HG03095 (cell line): ENCODE results near the gene IFFO2.
A peak's percentile ranks its signal among the peaks of the same experiment; 100 is the strongest.

Experiments used
- ATAC-seq: cut with Tn5 transposase; IDR thresholded peaks from one replicate; pipeline ENCODE4 v1.9.1; 2021; ENCODE audit warnings: moderate library complexity; ENCODE audit not compliant: unreplicated experiment

IFFO2 gene

DNA sequence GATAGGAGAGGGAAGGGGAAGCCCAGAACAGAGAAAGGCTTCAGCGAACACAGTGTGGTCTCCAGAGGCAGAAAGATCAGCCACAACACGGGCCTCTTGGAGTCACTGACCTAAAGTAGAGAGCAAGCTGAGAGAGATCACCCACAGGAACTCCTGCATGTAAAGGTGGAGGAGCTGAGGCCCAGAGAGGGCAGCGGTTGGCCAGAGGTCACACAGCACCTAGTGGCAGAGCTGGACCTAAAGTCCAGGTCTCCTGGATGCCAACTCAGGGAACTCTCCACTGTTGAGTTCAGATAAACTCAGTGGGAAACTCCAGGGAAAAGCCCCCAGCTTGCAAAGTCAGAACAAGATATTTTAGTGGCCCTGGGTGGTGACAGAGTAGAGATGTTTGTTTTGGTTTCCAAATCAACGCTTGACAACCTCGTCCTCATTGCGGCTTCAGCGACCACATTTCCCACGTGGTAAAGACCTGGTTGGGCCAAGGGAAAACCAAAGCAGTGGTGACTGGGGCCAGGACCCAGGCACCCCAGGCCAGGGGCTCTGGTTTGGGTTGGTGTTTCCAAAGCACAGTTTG lies 4.6 kb downstream of the IFFO2 start:
- ATAC-seq: peak; percentile 31

DNA sequence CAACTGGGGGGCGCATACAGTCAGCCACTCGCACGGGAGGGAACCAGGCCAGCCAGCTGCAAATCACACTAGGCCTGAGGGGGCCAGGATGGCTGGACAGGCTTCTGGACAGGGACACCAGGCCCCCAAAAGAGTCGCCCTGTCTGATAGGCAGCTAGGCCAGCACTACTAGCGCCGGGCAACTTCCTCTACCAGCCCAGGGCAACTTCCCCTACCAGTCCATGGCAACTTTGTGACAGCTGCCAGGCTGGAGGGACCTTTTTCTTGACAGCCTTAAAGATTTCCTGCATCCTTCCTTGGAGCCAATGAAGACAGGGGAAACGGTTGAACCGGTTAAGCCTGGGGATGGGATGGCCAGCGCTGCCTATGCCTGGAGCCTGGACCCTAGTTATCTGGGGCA lies 5.1 kb downstream of the IFFO2 start:
- no peak for ATAC-seq

DNA sequence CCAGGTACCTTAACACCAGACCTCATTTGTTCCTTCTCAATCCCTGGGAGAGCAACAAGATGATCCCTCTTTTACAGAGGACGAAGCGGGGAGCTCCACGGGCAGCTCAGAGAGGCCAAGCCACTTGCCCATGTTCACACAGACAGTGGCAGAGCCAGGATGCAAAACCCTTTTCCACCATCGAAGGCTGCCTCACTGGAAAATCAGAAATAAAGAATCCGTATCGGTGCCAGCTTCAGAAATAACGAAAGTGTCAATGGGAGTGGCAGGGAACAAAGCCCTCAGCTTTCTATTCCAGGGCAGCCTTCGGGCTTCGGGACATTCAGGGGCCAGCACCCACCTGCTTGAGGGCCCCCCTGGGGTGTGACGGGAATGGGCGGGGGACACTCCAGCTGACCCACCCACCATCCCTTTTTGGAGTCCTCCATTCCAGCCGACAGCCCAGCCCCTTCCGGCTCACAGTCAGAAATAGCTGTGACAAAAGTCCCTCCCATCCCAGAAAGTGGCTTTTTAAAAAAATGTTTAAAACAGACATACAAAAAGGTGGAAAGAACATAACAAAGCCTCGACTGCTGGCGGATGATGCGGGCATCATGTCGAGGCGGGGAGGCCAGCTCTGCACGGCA lies 6.0 kb downstream of the IFFO2 start:
- ATAC-seq: no peak

DNA sequence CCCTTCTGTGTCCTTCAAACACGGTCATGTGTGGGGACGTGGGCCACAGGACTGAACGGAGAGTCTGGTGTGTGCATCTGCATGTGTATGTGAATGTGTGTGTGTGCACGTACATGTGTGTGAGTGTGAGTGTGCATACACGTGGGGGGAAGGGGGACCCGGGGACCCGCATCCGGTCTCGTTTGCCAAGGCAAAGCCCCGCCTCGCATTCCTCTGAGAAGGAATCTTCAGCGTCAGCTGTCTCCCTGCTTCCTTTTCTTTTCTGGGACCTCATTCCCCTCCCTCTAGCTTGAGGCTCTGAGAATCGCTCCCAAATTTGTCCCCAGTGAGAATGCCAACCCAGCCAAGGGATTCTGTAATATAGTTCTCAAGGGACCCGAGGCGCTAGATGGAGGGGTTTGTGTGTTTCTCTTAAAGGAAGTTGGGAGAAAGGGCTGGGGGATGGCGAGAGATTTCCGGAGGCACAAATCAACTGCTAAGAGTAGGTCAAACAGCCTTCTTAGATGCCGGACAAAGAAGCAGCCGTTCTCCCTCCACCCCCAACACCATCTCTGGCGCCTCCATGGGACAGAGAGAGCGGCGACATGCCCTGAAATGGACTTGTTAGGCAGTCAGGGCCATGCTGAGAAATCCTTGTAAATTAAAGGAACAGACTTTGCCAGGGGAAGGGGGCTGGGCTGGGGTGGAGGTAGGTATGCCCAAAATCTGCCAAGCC lies 6.6 kb downstream of the IFFO2 start:
- no peak for ATAC-seq

DNA sequence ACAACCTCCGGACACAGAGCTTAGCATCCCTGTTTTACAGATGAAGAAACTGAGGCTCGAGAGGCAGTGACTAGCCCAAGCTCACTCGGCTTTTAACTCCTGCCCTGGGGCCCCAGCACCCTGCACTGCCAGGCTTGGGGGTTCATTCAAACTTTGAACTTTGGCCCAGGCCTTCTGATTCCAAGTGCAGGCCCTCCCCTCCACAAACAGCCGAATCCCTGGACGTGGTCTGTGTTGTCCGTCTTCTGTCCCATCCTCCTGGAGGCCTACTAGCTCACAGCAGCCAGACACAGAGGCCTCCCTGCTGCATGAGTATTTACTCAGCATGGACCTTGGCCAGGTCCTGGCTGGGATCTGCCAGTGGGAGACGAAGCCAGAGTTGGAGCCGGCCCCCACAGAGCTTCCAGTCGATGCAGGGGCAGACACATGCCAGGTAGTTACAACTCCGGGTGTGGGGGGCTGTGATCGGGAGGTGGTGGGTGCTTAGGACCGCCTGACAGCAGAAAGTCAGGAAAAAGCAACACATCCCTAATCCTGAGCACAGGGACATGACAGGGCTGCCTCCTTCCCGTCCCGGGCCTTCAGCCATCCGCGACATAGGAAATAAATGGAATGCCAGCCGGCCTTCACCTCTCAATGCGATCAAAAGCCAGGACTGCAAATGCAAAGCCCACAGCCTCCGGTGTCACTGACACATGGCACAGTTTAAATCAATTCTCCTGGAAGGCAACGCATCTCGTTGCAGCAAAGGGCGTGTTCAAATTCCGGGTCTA lies 7.4 kb downstream of the IFFO2 start:
- ATAC-seq: no peak

DNA sequence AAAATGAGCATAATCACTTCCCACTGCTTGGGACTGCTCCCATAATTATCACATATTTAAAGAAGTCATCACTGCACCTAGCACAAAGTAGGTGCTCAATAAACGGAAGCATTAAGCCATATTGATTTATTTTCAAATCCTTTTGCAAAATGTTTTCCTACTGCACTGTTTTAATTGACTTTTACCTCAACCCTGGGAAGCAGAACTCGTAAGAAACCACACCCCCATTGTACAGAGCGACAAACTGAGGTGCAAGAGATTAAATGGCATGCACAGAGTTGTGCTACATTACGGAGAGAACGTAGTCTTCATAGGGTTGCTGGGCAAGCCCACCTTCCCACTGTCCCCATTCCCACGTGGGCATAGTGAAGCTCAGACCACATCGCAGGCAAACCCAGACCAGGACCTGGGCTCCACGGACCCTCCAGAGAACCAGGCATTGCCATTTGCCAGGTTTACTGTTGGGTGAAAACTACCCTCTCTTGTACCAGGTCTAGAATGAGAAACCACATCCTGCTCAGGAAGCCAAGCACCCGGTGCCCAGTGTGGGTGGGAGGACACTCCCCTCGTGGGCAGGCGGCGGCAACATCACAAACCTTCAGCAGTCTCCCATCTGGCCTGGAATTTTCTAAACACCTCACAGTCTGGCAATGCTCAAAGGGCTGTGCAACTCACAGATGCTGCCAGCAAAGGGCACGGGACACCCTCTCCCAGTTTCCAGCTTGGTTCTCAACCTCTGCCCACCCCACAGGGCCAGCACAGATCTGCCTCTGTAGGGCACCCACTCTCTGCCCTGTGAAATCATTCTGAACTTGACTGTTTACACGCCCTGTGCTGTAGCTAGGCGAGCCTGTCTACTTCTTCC lies 8.2 kb downstream of the IFFO2 start:
- no peak for ATAC-seq

DNA sequence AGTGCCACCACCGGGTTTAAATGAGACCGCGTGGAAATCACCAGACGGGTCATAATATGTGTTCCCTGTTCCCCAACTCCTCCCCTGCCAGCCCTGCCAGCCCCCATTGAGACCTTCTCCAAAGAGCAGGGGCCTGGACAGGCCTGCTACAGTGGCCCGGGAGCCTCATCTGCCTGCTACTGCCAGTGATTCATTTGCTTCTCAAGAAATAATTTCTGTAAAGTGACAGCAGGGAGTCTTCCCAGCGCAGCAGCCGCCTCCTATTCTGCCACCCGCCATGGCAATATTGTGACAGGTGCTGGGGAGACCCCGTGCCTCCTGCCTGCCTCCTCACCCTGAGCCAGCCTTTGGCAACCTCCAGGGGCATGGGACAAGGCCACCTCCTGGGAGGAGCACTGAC lies 8.9 kb downstream of the IFFO2 start:
- ATAC-seq: no peak

DNA sequence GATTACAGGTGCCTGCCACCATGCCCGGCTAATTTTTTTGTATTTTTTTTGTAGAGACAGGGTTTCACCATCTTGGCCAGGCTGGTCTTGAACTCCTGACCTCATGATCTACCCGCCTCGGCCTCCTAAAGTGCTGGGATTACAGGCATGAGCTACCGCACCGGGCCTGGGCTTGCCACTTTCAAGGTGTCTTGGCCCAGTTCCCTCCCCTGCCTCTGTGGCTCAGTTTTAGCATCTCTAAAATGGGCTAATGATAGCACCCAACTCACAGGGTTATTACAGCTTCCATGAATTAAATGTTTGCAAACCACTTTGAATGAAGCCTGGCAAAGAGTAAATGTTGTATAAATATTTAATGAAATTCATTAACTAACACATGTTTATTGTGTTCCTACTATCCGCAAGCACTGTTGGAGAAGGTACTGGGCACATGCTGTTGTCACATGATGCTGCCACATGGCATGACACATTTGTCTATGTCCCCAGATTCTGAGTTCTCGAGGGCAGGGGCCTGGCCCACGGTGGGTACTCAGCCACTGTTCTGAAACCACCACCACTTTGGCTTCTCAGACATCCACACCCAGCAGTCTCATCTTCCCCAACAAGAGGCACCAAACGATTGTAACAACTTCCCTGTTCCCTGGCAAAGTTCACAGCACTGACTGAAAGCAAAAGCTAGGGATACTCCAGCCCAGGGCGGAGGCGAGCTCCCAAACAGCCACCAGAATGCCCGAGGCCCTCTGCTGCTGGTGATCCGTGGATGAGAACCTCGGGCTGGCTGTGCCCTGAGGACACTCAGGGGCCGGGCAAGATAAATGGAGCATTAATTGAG lies 9.7 kb downstream of the IFFO2 start:
- ATAC-seq: no peak

DNA sequence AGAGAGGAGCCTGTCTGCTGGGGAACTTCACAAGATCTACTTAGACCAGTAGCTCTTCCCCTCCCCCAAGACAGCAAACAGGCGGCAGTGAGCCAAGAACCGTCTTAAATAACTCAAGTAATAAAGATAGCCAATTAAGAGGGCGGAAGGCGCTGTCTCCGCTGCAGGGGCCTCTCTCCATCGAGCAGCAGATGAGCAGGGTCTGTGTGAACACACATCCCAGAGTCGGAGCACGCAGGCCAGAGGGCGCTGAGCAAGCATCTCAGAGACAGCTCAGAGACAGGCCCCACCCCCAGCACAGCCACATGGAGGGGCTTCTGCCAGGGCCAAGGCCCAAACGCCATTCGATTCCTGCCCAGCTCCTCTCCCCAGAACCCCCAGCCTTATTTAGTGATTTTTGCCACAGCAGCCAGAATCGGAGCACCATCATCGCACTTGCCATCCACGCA lies 11.1 kb downstream of the IFFO2 start:
- no peak for ATAC-seq

DNA sequence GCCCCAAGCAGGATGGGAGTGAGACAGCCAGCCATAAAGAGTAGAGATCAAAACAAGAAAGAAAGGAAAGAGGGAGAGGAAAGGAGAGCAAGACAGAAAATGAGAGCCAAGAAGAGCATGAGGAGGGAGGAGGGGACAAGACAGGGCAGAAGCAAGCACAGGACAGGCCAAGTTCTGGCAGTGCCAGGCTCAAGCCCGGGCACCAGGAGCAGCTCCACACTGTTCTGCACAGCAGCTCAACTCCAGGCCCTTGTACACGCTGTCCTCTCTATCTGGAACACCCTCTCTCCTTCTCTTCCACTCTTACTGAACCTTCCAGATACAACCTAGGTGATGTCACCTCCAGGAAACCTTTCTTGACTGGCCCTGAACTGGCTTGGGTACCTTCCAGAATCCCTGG lies 11.7 kb downstream of the IFFO2 start:
- ATAC-seq: no peak

DNA sequence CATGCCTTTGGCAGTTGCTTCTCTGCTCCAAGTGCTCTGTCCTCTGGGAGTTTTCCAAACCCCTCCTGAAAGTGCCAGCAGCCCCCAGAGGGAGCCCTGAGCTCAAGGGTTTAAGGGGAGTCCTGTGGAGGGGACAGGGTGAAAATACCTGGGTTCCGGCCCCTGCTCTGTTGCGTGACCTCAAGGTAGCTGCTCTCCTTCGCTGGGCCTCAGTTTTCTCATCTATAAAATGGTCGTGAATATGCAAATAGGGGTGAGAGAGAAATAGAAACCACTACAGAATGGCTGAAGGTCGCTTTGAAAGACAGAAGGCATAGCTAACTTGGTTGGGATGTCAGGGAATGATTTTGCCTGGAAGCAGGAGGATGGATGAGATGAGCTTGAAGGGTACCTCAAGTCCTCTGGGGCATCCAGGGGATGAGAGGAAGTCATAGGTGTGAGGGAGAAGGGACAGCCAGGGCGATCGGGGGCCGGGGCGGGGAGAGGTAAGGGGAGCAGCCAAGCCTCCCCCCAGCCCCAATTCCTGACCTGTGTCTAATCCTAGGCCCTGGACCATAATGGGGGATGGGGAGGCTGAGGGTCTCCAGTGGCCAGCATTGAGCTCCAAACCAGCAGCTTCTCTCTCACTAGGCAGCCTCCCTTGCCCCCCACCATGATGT lies 12.4 kb downstream of the IFFO2 start:
- no peak for ATAC-seq

DNA sequence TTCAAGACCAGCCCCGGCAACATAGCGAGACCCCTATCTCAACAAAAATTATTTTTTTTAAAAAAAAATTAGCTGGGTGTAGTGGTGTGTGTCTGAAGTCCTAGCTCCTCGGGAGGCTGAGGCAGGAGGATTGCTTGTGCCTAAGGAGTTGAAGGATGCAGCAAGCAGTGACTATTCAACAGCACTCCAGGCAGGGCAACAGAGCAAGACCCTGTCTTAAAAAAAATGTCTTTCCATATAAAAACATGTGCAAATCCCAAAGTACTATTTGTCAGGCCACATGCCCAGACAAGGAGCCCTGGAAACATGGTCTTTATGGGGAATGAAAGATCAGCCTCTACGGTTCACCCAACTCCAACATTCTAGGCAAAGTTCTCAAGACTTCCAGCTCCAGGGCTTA lies 13.3 kb downstream of the IFFO2 start:
- ATAC-seq: no peak

DNA sequence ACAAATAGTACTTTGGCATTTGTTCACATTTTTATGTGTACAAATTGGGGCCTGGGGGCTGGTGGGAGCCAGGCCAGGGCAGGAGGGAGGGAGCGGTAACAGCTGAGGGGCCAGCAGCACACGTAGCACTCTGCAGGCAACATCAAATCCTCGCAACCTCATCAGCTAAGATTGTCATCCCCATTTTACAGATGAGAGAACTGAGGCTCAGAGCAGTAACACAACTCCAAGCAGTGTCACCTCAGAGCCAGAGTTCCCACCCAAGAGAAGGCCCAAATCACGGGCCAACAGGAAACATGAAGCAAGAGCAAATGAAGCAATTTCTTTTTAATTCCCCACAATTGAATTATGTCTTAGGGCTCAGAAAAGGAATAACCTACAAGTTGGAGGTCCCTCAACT lies 14.1 kb downstream of the IFFO2 start:
- no peak for ATAC-seq

DNA sequence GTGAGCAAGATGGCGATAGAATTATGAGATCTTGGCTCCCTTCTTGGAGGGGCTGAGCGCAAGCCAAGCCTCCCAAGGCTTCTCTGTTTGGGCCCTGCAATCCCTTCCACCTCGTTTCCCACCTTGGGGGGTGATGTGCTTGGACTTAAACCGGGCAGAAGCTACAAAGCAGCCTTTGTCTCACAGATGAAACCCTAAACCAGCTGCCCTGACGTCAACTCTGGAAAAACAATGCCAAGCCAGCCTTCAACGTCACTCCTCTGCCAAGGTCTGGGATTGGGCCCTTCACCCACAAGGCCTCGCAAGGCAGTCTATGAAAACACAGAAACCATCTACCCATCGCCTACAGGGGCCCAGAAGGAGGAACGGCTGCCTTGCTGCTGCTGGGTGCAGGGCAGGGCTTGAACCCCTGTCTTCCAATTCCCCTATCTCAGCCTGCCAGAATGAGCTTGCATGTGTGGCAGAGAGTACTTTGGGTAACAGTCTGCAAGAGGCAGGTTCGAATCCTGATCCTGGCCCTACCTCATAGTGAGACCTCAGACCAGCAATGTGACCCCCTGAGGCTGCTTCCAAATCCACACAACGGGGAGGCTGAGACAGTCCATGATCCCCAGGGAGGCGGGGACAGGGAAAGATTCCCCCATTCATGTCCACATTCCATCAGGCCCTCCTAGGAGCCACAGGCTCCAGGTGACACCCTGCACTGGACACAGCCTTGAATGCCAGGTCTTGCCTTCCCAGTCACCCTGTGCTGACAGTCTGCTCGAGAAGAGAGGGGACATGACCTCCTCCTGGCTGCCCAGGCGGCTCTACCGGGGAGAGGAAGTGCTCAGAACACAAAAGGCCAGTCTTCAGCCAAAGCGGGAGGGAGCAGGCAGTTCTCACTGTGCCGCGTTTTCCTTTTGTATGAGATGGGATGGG lies 15.0 kb downstream of the IFFO2 start:
- ATAC-seq: no peak

DNA sequence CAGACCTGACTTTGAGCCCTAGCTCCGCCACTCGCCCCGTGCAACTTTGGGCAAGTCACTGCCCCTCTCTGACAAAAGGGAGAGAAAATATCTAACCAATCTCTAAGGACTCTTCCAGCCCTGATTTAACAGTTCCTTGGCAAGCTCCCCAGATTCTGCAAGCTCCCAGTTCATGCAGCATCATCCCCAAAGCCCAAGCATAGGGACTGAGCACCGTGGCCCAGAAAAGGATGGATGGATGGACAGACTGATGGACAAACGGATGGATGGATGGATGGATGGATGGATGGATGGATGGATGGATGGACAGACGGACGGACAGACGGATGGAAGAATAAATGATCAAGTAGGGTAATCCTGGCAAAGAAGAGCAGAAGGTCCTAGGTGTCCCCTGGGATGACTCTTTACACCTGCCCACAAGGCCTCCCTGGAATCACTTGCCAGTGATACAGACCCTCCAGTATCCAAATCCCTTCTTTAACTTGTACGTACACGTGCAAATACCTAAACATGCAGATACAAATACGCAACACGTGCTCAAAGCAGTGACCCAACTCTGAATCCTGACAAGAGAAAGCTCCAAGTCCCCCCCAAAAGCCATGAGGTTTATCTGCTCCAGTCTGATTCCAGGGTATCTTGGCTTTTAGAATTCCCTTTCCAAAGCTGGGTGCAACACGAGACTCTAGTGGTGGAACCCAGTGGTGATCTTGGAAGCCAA lies 16.0 kb downstream of the IFFO2 start:
- no peak for ATAC-seq

DNA sequence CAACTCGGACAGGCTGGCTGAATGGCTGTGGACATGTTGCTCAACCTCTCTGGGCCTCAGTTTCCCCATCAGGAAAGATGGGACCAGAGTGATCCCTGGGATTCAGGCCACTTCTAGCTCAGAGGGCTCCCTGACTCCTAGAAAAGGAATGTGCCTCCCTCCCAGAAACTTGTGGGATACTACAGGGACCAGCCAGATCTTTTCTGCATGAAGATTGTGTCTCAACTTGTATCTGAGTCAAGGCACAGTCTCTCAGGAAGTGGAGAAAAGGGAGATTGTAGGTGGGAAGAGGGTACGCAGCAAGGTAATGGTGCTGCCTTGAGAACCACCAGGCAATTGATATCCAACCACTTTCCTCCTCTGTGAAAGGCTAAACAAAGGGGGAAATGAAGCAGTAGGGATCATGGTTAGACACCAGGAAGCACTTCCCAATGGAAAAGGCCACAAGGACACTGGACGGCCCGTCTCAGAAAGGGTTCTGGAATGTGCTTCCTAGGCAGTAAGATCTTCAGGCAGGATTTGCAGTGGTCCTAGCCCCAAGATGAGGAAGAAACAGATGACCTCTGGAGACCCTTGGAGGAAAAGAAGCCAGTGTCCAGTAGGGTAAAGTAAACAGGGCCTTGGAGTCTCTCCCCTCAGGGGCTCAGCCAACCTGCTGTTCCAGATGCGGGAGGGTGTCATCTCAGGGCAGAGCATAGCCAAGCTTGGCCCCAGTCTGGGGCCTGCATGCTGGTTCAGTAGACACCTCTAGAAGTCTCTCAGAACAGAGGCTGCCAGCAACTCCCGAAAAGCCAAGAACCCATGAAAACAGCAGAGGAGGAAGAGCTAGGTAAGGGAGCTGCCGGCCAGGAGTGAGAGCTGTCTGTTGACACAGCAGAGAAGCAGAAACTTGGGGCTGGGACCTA lies 16.8 kb downstream of the IFFO2 start:
- no peak for ATAC-seq

DNA sequence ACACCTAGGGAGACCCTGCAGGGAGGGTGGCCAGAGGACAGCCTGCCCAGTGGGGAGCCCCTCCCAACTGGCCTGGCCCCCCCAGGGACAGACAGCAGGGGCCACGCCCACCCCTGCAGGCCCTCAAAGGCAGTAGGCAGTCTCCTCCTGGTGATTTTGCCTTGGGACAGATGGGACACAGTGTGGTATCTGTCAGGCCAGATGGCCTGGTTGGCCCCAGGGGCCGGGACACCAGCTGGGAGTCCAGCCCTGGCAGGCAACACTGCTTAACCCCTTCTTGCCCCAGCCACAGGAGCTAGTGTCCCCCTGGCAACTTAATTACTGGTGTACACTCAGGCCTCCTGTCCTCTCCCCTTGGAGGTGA lies 17.8 kb downstream of the IFFO2 start:
- ATAC-seq: no peak
